A549 (cell line): ENCODE measurements around the gene TOR1B. TPM values are rescaled to one million over a fixed set of nuclear protein-coding genes. Genes with fewer than 3 reads are reported as not detected.
A peak's percentile ranks its signal among the peaks of the same experiment; 100 is the strongest.

ENCODE experiments used
- ATAC-seq, 2 experiments: fragments of 200-7000 bp in 1 of 2; fragments of >200 bp in 1 of 2; cut with Nextera tagmentation in 1 of 2; cut with Tn5 transposase in 1 of 2; 3 replicates each; pipeline versions ENCODE4 v1.8.0 to v1.9.1; 2018 to 2020; ENCODE audit warnings: mild to moderate bottlenecking in 1 of 2, moderate library complexity in 1 of 2
- CTCF ChIA-PET: fragments of 300-600 bp; sonication (Branson Sonifier 250); formaldehyde crosslinking; extraction: SDS; loops from one replicate; lab custom pipeline; 2021; ENCODE audit warnings: antibody characterized with exemption, inconsistent platforms; lab: Yijun Ruan, JAX
- POLR2A ChIA-PET: fragments of 350-600 bp; formaldehyde crosslinking; extraction: SDS; loops from one replicate; lab custom pipeline; 2021; ENCODE audit warnings: antibody characterized with exemption, inconsistent platforms; lab: Yijun Ruan, JAX
- DNase-seq, 2 experiments: peaks; one replicate each; pipeline versions ENCODE4 v3.0.0 to v3.0.0-alpha.2; 2011 to 2016; ENCODE audit warnings: low read depth in 1 of 2, low spot score in 1 of 2
- FAIRE-seq: peaks from 2 replicates; lab custom pipeline; 2011; peaks lifted over from hg19 to GRCh38; lab: Jason Lieb, UNC
- H3K27ac ChIP-seq, 2 experiments: fragments of >200 bp; sonication (Bioruptor Twin); formaldehyde crosslinking; 3 replicates each; pipeline ENCODE4 v1.5.1; 2016 to 2017
- H3K4me1 ChIP-seq: fragments of >200 bp; sonication (Bioruptor Twin); formaldehyde crosslinking; 3 replicates; pipeline ENCODE4 v1.6.1; 2016
- H3K4me2 ChIP-seq: fragments of >200 bp; sonication (Bioruptor Twin); formaldehyde crosslinking; 3 replicates; pipeline ENCODE4 v1.6.1; 2016
- H3K4me3 ChIP-seq: fragments of >200 bp; sonication (Bioruptor Twin); formaldehyde crosslinking; 3 replicates; pipeline ENCODE4 v1.5.1; 2016
- H3K9me3 ChIP-seq: fragments of >200 bp; sonication (Bioruptor Twin); formaldehyde crosslinking; 3 replicates; pipeline ENCODE4 v1.6.1; 2016
- ATOH8 ChIP-seq: fragments of 250-450 bp; sonication (Bioruptor Pico); IDR thresholded peaks from 2 replicates; pipeline ENCODE4 v1.5.0; 2020; ENCODE audit warnings: low read depth, mild to moderate bottlenecking, moderate library complexity
- BHLHE40 ChIP-seq: IDR thresholded peaks from 2 replicates; pipeline ENCODE4 v1.6.1; 2012; ENCODE audit warnings: low read depth, low read length, inconsistent platforms
- CBX8 ChIP-seq: fragments of 200-600 bp; sonication (generic); IDR thresholded peaks from 2 replicates; pipeline ENCODE4 v1.6.1; 2016
- CHD4 ChIP-seq: fragments of 200-600 bp; sonication (generic); IDR thresholded peaks from 2 replicates; pipeline ENCODE4 v1.6.1; 2016; ENCODE audit warnings: antibody characterized with exemption, mild to moderate bottlenecking, borderline replicate concordance
- EHF ChIP-seq: fragments of 250-450 bp; sonication (Bioruptor Pico); IDR thresholded peaks from 2 replicates; pipeline ENCODE4 v1.5.0; 2020; ENCODE audit warnings: mild to moderate bottlenecking
- EHMT2 ChIP-seq: fragments of 200-600 bp; sonication (generic); IDR thresholded peaks from 2 replicates; pipeline ENCODE4 v1.6.1; 2016; ENCODE audit warnings: antibody characterized with exemption, low read depth, mild to moderate bottlenecking, moderate library complexity
- EP300 ChIP-seq, 2 experiments: fragments of >200 bp; sonication (Bioruptor Twin); formaldehyde crosslinking; IDR thresholded peaks; 2 replicates in 1 of 2; 3 replicates in 1 of 2; pipeline ENCODE4 v1.6.1; 2016 to 2017
- FOSB ChIP-seq: fragments of 250-450 bp; sonication (Bioruptor Pico); IDR thresholded peaks from 2 replicates; pipeline ENCODE4 v1.5.0; 2020; ENCODE audit warnings: mild to moderate bottlenecking, moderate library complexity
- GATA3 ChIP-seq: IDR thresholded peaks from 2 replicates; pipeline ENCODE4 v1.6.1; 2012; ENCODE audit warnings: borderline replicate concordance
- HDAC2 ChIP-seq: fragments of 200-600 bp; sonication (generic); IDR thresholded peaks from 2 replicates; pipeline ENCODE4 v1.6.1; 2016
- HEYL ChIP-seq: fragments of 250-450 bp; sonication (Bioruptor Pico); IDR thresholded peaks from 2 replicates; pipeline ENCODE4 v1.8.0; 2021; ENCODE audit warnings: mild to moderate bottlenecking, moderate library complexity
- HOXA7 ChIP-seq: fragments of 250-450 bp; sonication (Bioruptor Pico); IDR thresholded peaks from 2 replicates; pipeline ENCODE4 v1.5.0; 2020; ENCODE audit warnings: mild to moderate bottlenecking, moderate library complexity
- JUN ChIP-seq, 2 experiments: fragments of >200 bp; sonication (Bioruptor Twin); formaldehyde crosslinking; IDR thresholded peaks; 2 replicates in 1 of 2; 3 replicates in 1 of 2; pipeline ENCODE4 v1.6.1; 2016 to 2017
- JUNB ChIP-seq: fragments of >200 bp; sonication (Bioruptor Twin); formaldehyde crosslinking; IDR thresholded peaks from 2 replicates; pipeline ENCODE4 v1.6.1; 2016
- KDM1A ChIP-seq: fragments of 200-600 bp; sonication (generic); IDR thresholded peaks from 2 replicates; pipeline ENCODE4 v1.6.1; 2016; ENCODE audit warnings: low read depth, mild to moderate bottlenecking
- KDM5A ChIP-seq: fragments of 200-600 bp; sonication (generic); IDR thresholded peaks from 2 replicates; pipeline ENCODE4 v1.6.1; 2016; ENCODE audit warnings: antibody characterized with exemption, mild to moderate bottlenecking
- MAFK ChIP-seq: fragments of 450-650 bp; IDR thresholded peaks from 2 replicates; pipeline ENCODE4 v1.6.1; 2014; ENCODE audit not compliant: partially characterized antibody
- MYC ChIP-seq: IDR thresholded peaks from 2 replicates; pipeline ENCODE4 v1.6.1; 2012; ENCODE audit warnings: mild to moderate bottlenecking, inconsistent platforms, low read length, improper control_type of control experiment, borderline replicate concordance
- NPAS2 ChIP-seq: fragments of 250-450 bp; sonication (Bioruptor Pico); IDR thresholded peaks from 2 replicates; pipeline ENCODE4 v1.8.0; 2022; ENCODE audit warnings: mild to moderate bottlenecking, moderate library complexity, borderline replicate concordance
- POLR2A ChIP-seq: IDR thresholded peaks from 2 replicates; pipeline ENCODE4 v1.6.1; 2012; ENCODE audit warnings: mild to moderate bottlenecking, low read length
- RAD21 ChIP-seq, 2 experiments: fragments of >200 bp in 1 of 2; sonication (Bioruptor Twin) in 1 of 2; formaldehyde crosslinking in 1 of 2; IDR thresholded peaks in 1 of 2; conservative IDR thresholded peaks in 1 of 2; 2 replicates in 1 of 2; 3 replicates in 1 of 2; pipeline ENCODE4 v1.6.1; 2012 to 2018; ENCODE audit warnings: inconsistent platforms in 1 of 2
- RARB ChIP-seq: fragments of 250-450 bp; sonication (Bioruptor Pico); IDR thresholded peaks from 2 replicates; pipeline ENCODE4 v1.8.0; 2021; ENCODE audit warnings: mild to moderate bottlenecking, moderate library complexity
- RCOR1 ChIP-seq: fragments of 150-350 bp; IDR thresholded peaks from 2 replicates; pipeline ENCODE4 v1.6.1; 2014; ENCODE audit warnings: antibody characterized with exemption, low read length, low read depth
- RNF2 ChIP-seq: fragments of 200-600 bp; sonication (generic); IDR thresholded peaks from 2 replicates; pipeline ENCODE4 v1.6.1; 2016; ENCODE audit warnings: low read depth, mild to moderate bottlenecking, antibody characterized with exemption, moderate library complexity, borderline replicate concordance
- TFCP2L1 ChIP-seq: fragments of 250-450 bp; sonication (Bioruptor Pico); IDR thresholded peaks from 2 replicates; pipeline ENCODE4 v1.5.0; 2021; ENCODE audit warnings: mild to moderate bottlenecking
- TP53 ChIP-seq: fragments of 250-450 bp; sonication (Bioruptor Pico); IDR thresholded peaks from 2 replicates; pipeline ENCODE4 v1.5.0; 2021; ENCODE audit warnings: mild to moderate bottlenecking, moderate library complexity
- WGBS: methylation state at CpG from one replicate; pipeline ENCODE4 v1.1.6; 2017; ENCODE audit errors: missing lambda C conversion rate; 5-methylcytosine and 5-hydroxymethylcytosine counted together
- polyA plus RNA-seq, 4 experiments: library from polyadenylated mRNA; depleted of rRNA in 3 of 4; stranded (reverse); fragments of >200 nt; fragmentation: RNase III in 1 of 4; extraction: RNeasy Plus Mini Kit Qiagen cat#74134 plus additional on column Dnase treatment in 1 of 4; gene quantifications; 2 replicates in 3 of 4; 3 replicates in 1 of 4; pipeline ENCODE4 v1.2.3, GENCODE V29; 2011 to 2017
- TF ChIP-seq, protein P1 (sequence below): IDR thresholded peaks from 2 replicates; pipeline ENCODE4 v1.6.1; 2012
- TF ChIP-seq, protein P2 (sequence below): IDR thresholded peaks from 2 replicates; pipeline ENCODE4 v1.6.1; 2012; ENCODE audit warnings: low read depth, borderline replicate concordance
- TF ChIP-seq, protein P3 (sequence below): fragments of 150-350 bp; IDR thresholded peaks from 2 replicates; pipeline ENCODE4 v1.6.1; 2014; ENCODE audit warnings: low read depth, mild to moderate bottlenecking, low read length

The TOR1B gene
- polyA plus RNA-seq, 2 of the 4 experiments (the other 2 are of a cell fraction), result 24.9 to 32.4 TPM

DNA sequence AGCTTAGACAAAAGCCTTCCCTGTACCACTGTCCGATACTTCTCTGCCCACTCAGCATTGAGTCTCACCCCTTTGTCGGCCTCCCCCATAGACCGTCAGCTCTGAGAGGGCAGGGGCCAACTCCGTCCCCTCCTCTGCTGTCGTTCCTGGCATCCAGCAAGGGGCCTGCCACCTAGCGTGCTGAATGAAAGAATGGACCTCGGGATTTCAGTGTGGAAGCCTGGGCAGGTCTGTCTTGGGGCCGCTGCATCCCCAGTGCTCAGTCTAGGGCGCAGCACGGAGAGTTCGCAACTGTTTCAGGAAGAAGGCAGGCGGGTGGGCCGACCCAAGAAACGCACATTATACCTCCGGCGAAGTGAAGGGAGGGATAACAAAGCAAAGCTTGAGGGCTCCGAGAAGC lies 1.5 kb upstream of the TOR1B start (continued):
- TF ChIP-seq, protein P1, sequence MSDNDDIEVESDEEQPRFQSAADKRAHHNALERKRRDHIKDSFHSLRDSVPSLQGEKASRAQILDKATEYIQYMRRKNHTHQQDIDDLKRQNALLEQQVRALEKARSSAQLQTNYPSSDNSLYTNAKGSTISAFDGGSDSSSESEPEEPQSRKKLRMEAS, result no peak
- TF ChIP-seq BHLHE40, result no peak
- no peak for TF ChIP-seq EHF (CRISPR knock-in tag)
- no peak for TF ChIP-seq HEYL
- TF ChIP-seq EHMT2, result no peak
- no peak for TF ChIP-seq CHD4
- no peak for TF ChIP-seq GATA3

GRCh38 chr9:129803676-129804060 lies 684 bp downstream of the TOR1B start:
- no peak for TF ChIP-seq CBX8
- TF ChIP-seq EP300 (IDR thresholded peaks at IDR 0.05), result no peak
- no peak for TF ChIP-seq POLR2A
- no peak for TF ChIP-seq RAD21 (conservative IDR thresholded peaks at IDR 0.05 in 1 of 2, IDR thresholded peaks at IDR 0.05 in 1 of 2)
- no peak for TF ChIP-seq NPAS2 (CRISPR knock-in tag)
- TF ChIP-seq BHLHE40, result no peak
- no peak for TF ChIP-seq ATOH8 (CRISPR knock-in tag)
- no peak for TF ChIP-seq HDAC2
- TF ChIP-seq EHF (CRISPR knock-in tag), result no peak
- TF ChIP-seq RNF2, result no peak
- TF ChIP-seq HOXA7 (CRISPR knock-in tag), result no peak
- TF ChIP-seq TP53 (CRISPR knock-in tag), result no peak
- TF ChIP-seq, protein P2, sequence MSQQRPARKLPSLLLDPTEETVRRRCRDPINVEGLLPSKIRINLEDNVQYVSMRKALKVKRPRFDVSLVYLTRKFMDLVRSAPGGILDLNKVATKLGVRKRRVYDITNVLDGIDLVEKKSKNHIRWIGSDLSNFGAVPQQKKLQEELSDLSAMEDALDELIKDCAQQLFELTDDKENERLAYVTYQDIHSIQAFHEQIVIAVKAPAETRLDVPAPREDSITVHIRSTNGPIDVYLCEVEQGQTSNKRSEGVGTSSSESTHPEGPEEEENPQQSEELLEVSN, result no peak
- TF ChIP-seq JUN (IDR thresholded peaks at IDR 0.05), result no peak
- no peak for TF ChIP-seq KDM1A
- no peak for TF ChIP-seq MYC
- TF ChIP-seq, protein P3, sequence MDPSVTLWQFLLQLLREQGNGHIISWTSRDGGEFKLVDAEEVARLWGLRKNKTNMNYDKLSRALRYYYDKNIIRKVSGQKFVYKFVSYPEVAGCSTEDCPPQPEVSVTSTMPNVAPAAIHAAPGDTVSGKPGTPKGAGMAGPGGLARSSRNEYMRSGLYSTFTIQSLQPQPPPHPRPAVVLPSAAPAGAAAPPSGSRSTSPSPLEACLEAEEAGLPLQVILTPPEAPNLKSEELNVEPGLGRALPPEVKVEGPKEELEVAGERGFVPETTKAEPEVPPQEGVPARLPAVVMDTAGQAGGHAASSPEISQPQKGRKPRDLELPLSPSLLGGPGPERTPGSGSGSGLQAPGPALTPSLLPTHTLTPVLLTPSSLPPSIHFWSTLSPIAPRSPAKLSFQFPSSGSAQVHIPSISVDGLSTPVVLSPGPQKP, result no peak
- no peak for TF ChIP-seq RARB (CRISPR knock-in tag)
- TF ChIP-seq, all 56 proteins: peak for 0
- no peak for DNase-seq
- CTCF ChIA-PET, result interaction anchor here (0.6 to 3.5 kb wide), 8 partner anchors 8 to 664 kb away, joined by 3 to 12 read pairs (median 4); no protein-coding TSS in a partner anchor
- ATAC-seq, result peak; percentile 4 to 14; a peak in 2 of 6 replicates
- WGBS, result 8% methylated on average over 14 of the region's 14 CpGs
- Histone ChIP-seq H3K27ac (peak overlapping the region; percentile 78 to 90), H3K4me1 (peaks cover 6% of the 10 kb centered on the region), H3K4me3 (peak overlapping the region; percentile 84), H3K4me2 (peak overlapping the region; percentile 90), H3K9me3 (no peaks in the 10 kb centered on the region)
- FAIRE-seq, result no peak
- POLR2A ChIA-PET, result no interaction called here

DNA sequence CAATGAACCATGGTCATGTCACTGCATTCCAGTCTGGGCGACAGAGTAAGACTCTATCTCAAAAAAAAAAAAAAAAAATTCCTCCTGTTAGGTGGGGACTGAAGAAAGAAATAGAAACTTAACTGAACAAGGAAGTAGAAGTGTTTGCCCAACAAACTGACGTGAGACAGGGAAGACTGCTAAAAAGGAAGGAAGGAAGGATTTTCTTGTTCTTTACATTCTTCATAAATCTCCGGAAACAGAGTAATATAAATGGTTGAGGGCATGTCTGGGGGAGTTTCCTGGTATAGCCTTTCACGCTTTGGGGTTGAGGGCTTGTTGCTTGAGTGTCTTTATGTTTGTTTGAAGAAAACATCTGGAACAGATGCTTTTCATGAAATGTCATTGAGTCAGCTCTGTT lies 3.1 kb downstream of the TOR1B start:
- TF ChIP-seq, protein P2, result no peak
- TF ChIP-seq JUNB, result no peak
- no peak for TF ChIP-seq TFCP2L1 (CRISPR knock-in tag)
- TF ChIP-seq KDM5A, result no peak
- no peak for TF ChIP-seq MAFK
- no peak for TF ChIP-seq TP53 (CRISPR knock-in tag)
- TF ChIP-seq RCOR1, result no peak
- no peak for TF ChIP-seq FOSB (CRISPR knock-in tag)
- TF ChIP-seq, all 56 proteins: peak for 0
- POLR2A ChIA-PET, result no interaction called here
- WGBS, result 85% methylated on average over 4 of the region's 4 CpGs

More for the DNA sequence above, 3.1 kb downstream of the TOR1B start:
- CTCF ChIA-PET, result interaction anchor here (0.9 to 2.0 kb wide), 2 partner anchors 16 to 164 kb away, joined by 3 to 7 read pairs; no protein-coding TSS in a partner anchor
- no peaks in the 10 kb centered on the region for H3K9me3 ChIP-seq
- H3K27ac ChIP-seq, result no peak overlapping the region
- FAIRE-seq, result no peak
- no peak for DNase-seq
- H3K4me2 ChIP-seq, result no peak overlapping the region
- no peak for ATAC-seq
- peaks cover 16% of the 10 kb centered on the region for H3K4me1 ChIP-seq
- no peak overlapping the region for H3K4me3 ChIP-seq
